Upper lobe of left lung (tissue), 4 donors: Measurements from ENCODE around the gene SYNE4.

Experiments
- CTCF ChIP-seq, 6 experiments: fragments of 450-650 bp in 4 of 6; fragments of 200-600 bp in 2 of 6; sonication (generic) in 2 of 6; IDR thresholded peaks; one replicate each; pipeline ENCODE4 v1.5.1; 2016 to 2019; ENCODE audit warnings: antibody characterized with exemption in 6 of 6
- EP300 ChIP-seq, 4 donors: sonication (generic); formaldehyde crosslinking; IDR thresholded peaks; one replicate each; pipeline ENCODE4 v1.5.1; 2017; ENCODE audit warnings: antibody characterized with exemption in 4 of 4, control low read depth in 2 of 4
- POLR2A ChIP-seq, 4 donors: fragments of 450-650 bp; IDR thresholded peaks; one replicate each; pipeline ENCODE4 v1.5.1; 2016 to 2017; ENCODE audit warnings: antibody characterized with exemption in 4 of 4, mild to moderate bottlenecking in 2 of 4
- POLR2AphosphoS5 ChIP-seq, 2 donors: sonication (generic); formaldehyde crosslinking; IDR thresholded peaks; one replicate each; pipeline ENCODE4 v1.5.1; 2017; ENCODE audit warnings: antibody characterized with exemption in 2 of 2

- TF ChIP-seq POLR2AphosphoS5 (IDR thresholded peaks at IDR 0.05) (no peak), CTCF (IDR thresholded peaks at IDR 0.05) (no peak), EP300 (IDR thresholded peaks at IDR 0.05) (no peak), POLR2A (IDR thresholded peaks at IDR 0.05) (no peak)
These were observed 15.5 kb downstream of the SYNE4 start for GRCh38 chr19:35992907-35993765.
